Epithelial cell of prostate (primary cell): ENCODE results near the gene KLF7.

Source experiments
- DNase-seq: peaks from one replicate; pipeline ENCODE4 v3.0.0-alpha.2; 2011; ENCODE audit warnings: low read depth, low spot score
- H3K27ac ChIP-seq: fragments of 450-650 bp; 2 replicates; pipeline ENCODE4 v1.5.1; 2017; ENCODE audit warnings: mild to moderate bottlenecking

KLF7 gene

GRCh38 chr2:207107131-207107530 is 58.6 kb downstream of the KLF7 start:
- no peak overlapping the region for H3K27ac ChIP-seq
- DNase-seq: no peak

- DNase-seq: no peak
- no peak overlapping the region for H3K27ac ChIP-seq
Observed at GRCh38 chr2:207103132-207103531, 62.6 kb downstream of the KLF7 start.

DNA sequence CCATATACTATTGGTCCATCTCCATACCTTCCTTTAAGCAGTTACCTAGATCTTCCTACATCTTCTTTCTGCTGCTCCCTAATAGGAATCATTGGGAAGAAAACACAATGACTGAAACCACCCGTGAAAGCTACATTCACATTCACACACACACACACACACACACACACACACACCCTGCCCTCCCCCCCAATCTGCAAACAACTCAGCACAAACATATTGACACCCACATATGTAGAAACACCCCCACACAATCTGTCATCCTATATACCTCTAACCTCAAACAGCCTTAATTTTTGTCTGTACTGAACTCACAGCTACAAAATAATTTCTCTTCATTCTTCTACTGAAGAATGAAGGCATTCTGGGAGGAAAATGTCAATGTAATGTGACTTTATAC is 63.8 kb downstream of the KLF7 start:
- DNase-seq: no peak
- H3K27ac ChIP-seq: no peak overlapping the region

DNA sequence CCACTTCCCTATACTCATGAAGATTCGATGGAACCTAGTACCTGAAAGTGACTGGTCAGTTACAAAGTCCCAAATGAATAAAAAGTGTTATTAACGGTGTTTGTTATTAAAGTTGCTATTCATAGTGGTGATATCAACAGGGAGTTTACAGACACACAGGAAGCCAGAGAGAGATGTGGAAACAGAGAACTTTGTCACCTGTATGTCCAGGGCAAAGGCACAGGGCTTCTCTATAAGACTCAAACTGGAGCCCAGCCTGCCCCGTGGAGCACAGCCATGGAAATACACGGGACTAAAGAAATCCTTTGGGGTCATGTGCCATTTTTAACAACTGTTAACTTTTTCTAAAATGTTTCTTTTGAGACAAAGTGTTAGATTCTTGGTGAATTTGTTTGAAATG is 68.5 kb downstream of the KLF7 start:
- DNase-seq: no peak
- H3K27ac ChIP-seq: peak overlapping the region; percentile 0

DNA sequence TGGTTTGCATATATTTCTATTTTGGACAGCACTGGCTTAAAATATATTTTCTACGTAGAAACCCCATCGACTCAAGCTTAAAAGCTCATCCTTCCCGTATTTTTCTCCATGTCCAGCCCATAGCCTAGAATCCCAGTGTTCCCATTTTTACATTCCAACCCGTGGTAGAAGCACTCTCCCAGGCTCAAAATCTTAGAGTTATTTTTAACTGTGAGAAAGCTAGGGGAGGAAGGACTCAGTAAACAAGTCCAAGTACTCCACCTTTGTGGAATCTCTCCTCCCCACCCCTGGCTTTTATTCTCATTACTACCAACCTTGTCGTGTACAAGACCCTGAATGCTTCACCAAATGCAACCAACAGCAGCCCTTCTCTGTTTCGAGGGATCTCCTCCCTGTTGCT is 69.8 kb downstream of the KLF7 start:
- no peak overlapping the region for H3K27ac ChIP-seq
- no peak for DNase-seq

GRCh38 chr2:207093234-207093633 is 72.5 kb downstream of the KLF7 start:
- no peak for DNase-seq
- H3K27ac ChIP-seq: no peak overlapping the region

GRCh38 chr2:207092818-207093217 is 72.9 kb downstream of the KLF7 start:
- no peak overlapping the region for H3K27ac ChIP-seq
- DNase-seq: no peak

DNA sequence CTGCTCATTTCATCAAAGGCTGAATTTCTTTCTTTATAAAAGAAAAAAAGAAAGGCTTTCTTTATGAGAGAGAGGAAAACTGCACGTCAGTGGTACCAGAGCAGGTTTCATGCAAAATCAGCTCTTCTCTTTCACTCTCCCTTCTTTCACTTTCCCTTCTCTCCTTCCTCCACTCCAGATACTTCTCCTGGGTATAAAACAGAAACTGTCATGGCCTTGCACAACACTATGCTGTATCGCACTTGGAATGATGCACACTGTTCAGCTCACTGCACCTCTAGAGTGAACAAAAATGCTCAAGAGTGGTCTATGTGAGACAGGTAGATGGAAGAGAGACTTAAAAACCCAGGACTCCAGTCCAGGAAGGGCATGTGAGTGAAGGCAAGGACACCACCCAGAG is 73.8 kb downstream of the KLF7 start:
- H3K27ac ChIP-seq: peak overlapping the region; percentile 7
- DNase-seq: no peak

- H3K27ac ChIP-seq: peak overlapping the region; percentile 7
Observed at GRCh38 chr2:207091176-207091575, 74.6 kb downstream of the KLF7 start.

GRCh38 chr2:207090389-207090788 is 75.4 kb downstream of the KLF7 start:
- DNase-seq: no peak
- peak overlapping the region; percentile 3 for H3K27ac ChIP-seq

More at GRCh38 chr2:207091176-207091575, 74.6 kb downstream of the KLF7 start:
- DNase-seq: no peak

GRCh38 chr2:207088839-207089238 is 76.9 kb downstream of the KLF7 start:
- no peak for DNase-seq
- no peak overlapping the region for H3K27ac ChIP-seq

- DNase-seq: no peak
- H3K27ac ChIP-seq: no peak overlapping the region
Observed at GRCh38 chr2:207088276-207088675, 77.5 kb downstream of the KLF7 start.

DNA sequence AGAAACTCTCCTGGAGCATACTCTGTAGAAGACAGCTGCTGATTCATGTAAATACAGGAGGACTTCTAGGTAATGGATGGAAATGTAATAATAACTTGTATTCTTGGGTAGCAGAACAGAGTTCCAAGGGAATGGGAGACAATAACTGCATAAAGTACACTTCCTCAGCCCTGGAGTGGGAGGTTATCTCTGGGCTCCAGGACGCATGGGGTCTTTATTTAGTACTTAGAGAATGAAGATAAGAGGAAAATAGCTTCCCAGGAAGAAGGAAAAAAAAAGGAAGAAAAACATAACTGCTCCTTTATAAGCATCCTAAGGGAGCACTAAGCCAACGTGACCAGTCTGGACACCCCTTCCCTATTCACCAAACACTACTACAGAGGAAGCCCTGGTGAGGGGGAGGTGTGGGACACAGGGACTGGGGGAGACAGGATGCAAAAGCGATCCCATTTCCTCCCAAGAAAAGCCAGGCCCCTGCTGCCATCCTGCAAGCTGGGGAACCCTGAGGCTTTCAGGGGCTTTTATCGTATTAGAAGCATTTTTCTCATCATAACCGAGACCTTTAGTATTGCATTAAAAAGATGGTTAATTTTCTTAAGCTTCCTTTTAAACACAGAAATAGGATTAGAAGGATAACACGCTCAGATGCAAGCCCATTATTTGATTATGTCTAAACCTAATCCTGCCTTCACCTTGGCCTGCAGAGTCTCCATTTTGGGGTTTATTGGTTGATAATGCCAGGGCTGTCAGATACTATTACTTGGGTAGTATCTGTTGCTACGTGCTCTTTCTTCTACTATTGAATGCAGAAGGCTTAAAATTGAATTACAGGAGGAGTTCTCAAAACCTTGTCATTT is 78.5 kb downstream of the KLF7 start:
- DNase-seq: no peak
- H3K27ac ChIP-seq: no peak overlapping the region

- no peak for DNase-seq
- no peak overlapping the region for H3K27ac ChIP-seq
Observed at GRCh38 chr2:207086136-207086535, 79.6 kb downstream of the KLF7 start.

DNA sequence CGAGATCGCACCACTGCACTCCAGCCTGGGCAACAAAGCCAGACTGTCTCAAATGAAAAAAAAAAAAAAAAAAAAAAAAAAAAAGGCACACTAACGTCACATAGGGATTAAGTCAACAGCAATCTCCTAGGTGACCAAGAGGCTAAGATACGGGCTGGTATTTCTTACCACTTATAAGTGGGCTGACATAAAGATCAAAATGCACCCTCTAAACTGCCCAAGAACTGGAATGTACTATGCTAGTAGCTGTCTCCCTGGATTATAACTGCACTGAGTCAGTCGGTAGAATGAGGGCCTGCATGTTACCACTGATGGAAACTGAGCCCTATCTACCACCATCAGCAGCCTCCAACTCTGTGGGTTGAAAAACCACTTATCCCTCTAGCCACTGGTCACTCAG is 80.6 kb downstream of the KLF7 start:
- no peak overlapping the region for H3K27ac ChIP-seq
- no peak for DNase-seq

- DNase-seq: no peak
Observed at GRCh38 chr2:207083361-207084110, 82.2 kb downstream of the KLF7 start.

GRCh38 chr2:207082619-207083018 is 83.1 kb downstream of the KLF7 start:
- DNase-seq: no peak

More at GRCh38 chr2:207083361-207084110, 82.2 kb downstream of the KLF7 start:
- no peak overlapping the region for H3K27ac ChIP-seq

DNA sequence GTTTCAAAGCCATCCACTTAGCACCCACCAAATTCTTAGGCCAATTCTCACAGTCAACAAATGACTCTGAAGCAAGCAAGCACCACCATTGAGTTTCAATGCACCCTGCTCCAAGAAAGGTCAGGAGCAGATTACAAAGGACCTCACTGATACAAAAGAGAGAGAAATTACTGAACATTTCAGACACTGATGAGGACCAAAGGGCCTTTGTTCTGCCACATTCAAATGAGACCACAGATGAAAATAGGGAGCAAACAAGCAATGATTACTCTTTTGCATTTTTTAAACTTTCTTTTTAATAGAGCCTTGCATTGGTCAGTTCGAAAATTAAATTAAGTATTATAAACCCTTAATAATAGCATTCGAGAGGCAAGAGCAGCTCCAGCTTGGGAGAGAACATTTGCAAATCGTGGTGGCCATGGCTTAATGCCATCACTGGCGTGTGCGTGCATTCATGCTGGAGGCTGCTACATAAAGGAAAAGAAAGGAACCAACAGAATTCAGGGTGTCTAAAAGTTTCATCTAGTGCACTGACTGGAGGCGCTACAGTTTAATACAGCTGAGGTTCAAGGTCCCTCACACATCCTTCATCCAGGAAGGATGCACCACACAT is 87.5 kb downstream of the KLF7 start:
- DNase-seq: no peak
- H3K27ac ChIP-seq: no peak overlapping the region

More at GRCh38 chr2:207082619-207083018, 83.1 kb downstream of the KLF7 start:
- peak overlapping the region; percentile 1 for H3K27ac ChIP-seq

GRCh38 chr2:207077266-207077665 is 88.5 kb downstream of the KLF7 start:
- no peak overlapping the region for H3K27ac ChIP-seq
- DNase-seq: no peak

GRCh38 chr2:207075456-207075855 is 90.3 kb downstream of the KLF7 start:
- no peak for DNase-seq
- no peak overlapping the region for H3K27ac ChIP-seq
